PC-3 (cell line): ENCODE measurements around the gene RPS6KA1. TPM values are rescaled to one million over a fixed set of nuclear protein-coding genes. Genes with fewer than 3 reads are reported as not detected.

ENCODE experiments used
- ATAC-seq: fragments of 200-7000 bp; cut with Tn5 transposase; 2 replicates; pipeline ENCODE4 v1.9.1; 2020; ENCODE audit warnings: mild to moderate bottlenecking, moderate library complexity
- Bru-seq: library from RNA; stranded (reverse); fragments of 400-500 nt; gene quantifications from one replicate; lab custom pipeline; 2021; lab: Mats Ljungman, UMichigan
- BruChase-seq, 2 experiments: library from RNA; stranded (reverse); fragments of 400-500 nt; gene quantifications; one replicate each; lab custom pipeline; 2021; lab: Mats Ljungman, UMichigan
- BruUV-seq: library from RNA; stranded (reverse); fragments of 400-500 nt; replicated peaks from 2 replicates; lab custom pipeline; 2021; lab: Mats Ljungman, UMichigan
- CTCF ChIA-PET: fragments of 300-600 bp; sonication (Branson Sonifier 250); formaldehyde crosslinking; loops from one replicate; lab custom pipeline; 2022; ENCODE audit warnings: antibody characterized with exemption; lab: Charles Lee
- POLR2A ChIA-PET: fragments of 300-600 bp; sonication (Branson Sonifier 250); formaldehyde crosslinking; loops from one replicate; lab custom pipeline; 2022; ENCODE audit warnings: antibody characterized with exemption; ENCODE audit not compliant: unreplicated experiment; lab: Charles Lee
- DNase-seq: peaks from one replicate; pipeline ENCODE4 v3.0.0-alpha.2; 2015
- H2AFZ ChIP-seq: fragments of 300-600 bp; sonication (generic); 2 replicates; pipeline ENCODE4 v1.6.0; 2016; ENCODE audit warnings: antibody characterized with exemption, low read length
- H3F3A ChIP-seq: fragments of 300-600 bp; sonication (generic); one replicate; pipeline ENCODE4 v1.6.0; 2017; ENCODE audit warnings: antibody characterized with exemption, low read length, control low read depth, mild to moderate bottlenecking; ENCODE audit not compliant: unreplicated experiment
- H3K27ac ChIP-seq: fragments of 300-600 bp; sonication (generic); 2 replicates; pipeline ENCODE4 v1.5.1; 2016; ENCODE audit warnings: mild to moderate bottlenecking, low read length
- H3K27me3 ChIP-seq: fragments of 300-600 bp; sonication (generic); 2 replicates; pipeline ENCODE4 v1.6.1; 2016; ENCODE audit warnings: low read length, mixed read lengths
- H3K36me3 ChIP-seq: fragments of 300-600 bp; sonication (generic); 2 replicates; pipeline ENCODE4 v1.6.1; 2016; ENCODE audit warnings: low read depth, mixed run types, low read length, mixed read lengths
- H3K4me1 ChIP-seq: fragments of 300-600 bp; sonication (generic); 2 replicates; pipeline ENCODE4 v1.5.1; 2016; ENCODE audit warnings: low read length; ENCODE audit not compliant: insufficient read depth
- H3K4me2 ChIP-seq: fragments of 300-600 bp; sonication (generic); 2 replicates; pipeline ENCODE4 v1.6.0; 2016; ENCODE audit warnings: low read length
- H3K4me3 ChIP-seq: fragments of 300-600 bp; sonication (generic); 2 replicates; pipeline ENCODE4 v1.5.1; 2016; ENCODE audit warnings: mild to moderate bottlenecking, low read length, mixed read lengths
- H3K79me2 ChIP-seq: fragments of 300-600 bp; sonication (generic); 2 replicates; pipeline ENCODE4 v1.6.1; 2017; ENCODE audit warnings: low read length, mixed read lengths
- H3K9ac ChIP-seq: fragments of 300-600 bp; sonication (generic); 2 replicates; pipeline ENCODE4 v1.6.0; 2016; ENCODE audit warnings: mild to moderate bottlenecking, low read length
- H3K9me2 ChIP-seq: fragments of 300-600 bp; sonication (generic); replicated peaks from 2 replicates; pipeline ENCODE4 v1.6.1; 2016; ENCODE audit warnings: mixed run types, low read length, mixed read lengths
- H3K9me3 ChIP-seq: fragments of 300-600 bp; sonication (generic); 2 replicates; pipeline ENCODE4 v1.6.1; 2016; ENCODE audit warnings: low read length, mixed read lengths
- H4K20me1 ChIP-seq: fragments of 300-600 bp; sonication (generic); 2 replicates; pipeline ENCODE4 v1.6.1; 2016; ENCODE audit warnings: low read length, mixed read lengths
- EZH2 ChIP-seq: fragments of 300-600 bp; sonication (generic); IDR thresholded peaks from one replicate; pipeline ENCODE4 v1.6.1; 2017; ENCODE audit warnings: antibody characterized with exemption, mild to moderate bottlenecking, low read length; ENCODE audit not compliant: unreplicated experiment
- EZH2phosphoT487 ChIP-seq: fragments of 300-600 bp; sonication (generic); IDR thresholded peaks from 2 replicates; pipeline ENCODE4 v1.6.1; 2018; ENCODE audit warnings: mild to moderate bottlenecking, antibody characterized with exemption, low read length, borderline replicate concordance
- intact Hi-C: fragments of 100-400 bp; cut with micrococcal nuclease; formaldehyde crosslinking; loops from 2 replicates; pipeline ENCODE4 v1.9.0; 2023
- long read RNA-seq: library from polyadenylated mRNA; unstranded; transcript quantifications from one replicate; pipeline ENCODE4 v2.0.0, GENCODE V29; 2021; ENCODE audit not compliant: unreplicated experiment
- total RNA-seq: library from RNA; depleted of rRNA; stranded (reverse); fragments of >200 nt; gene quantifications from 2 replicates; pipeline ENCODE4 v1.2.3, GENCODE V29; 2014; rRNA removed
- TF ChIP-seq, protein P1 (sequence below): fragments of 300-600 bp; sonication (generic); conservative IDR thresholded peaks from 2 replicates; pipeline ENCODE4 v1.5.1; 2017; ENCODE audit warnings: antibody characterized with exemption, low read depth, mild to moderate bottlenecking, low read length

Gene RPS6KA1
- total RNA-seq (98.2 and 111 TPM in 2 replicates), Bru-seq, nascent RNA (percentile 72 among the genes with signal in this experiment), BruChase-seq, experiment 1, labeled RNA remaining after a 6-hour chase (percentile 82 among the genes with signal in this experiment), BruChase-seq, experiment 2, labeled RNA remaining after a 2-hour chase (percentile 75 among the genes with signal in this experiment)
- long read RNA-seq, transcript RPS6KA1-204 (22 exons, 3,186 nt), result major isoform, 209 of 276 reads
- long read RNA-seq, partial matches to known transcripts, result 41 of 276 reads
- long read RNA-seq, other reads (novel, unspliced or antisense), result 25 of 276 reads

DNA sequence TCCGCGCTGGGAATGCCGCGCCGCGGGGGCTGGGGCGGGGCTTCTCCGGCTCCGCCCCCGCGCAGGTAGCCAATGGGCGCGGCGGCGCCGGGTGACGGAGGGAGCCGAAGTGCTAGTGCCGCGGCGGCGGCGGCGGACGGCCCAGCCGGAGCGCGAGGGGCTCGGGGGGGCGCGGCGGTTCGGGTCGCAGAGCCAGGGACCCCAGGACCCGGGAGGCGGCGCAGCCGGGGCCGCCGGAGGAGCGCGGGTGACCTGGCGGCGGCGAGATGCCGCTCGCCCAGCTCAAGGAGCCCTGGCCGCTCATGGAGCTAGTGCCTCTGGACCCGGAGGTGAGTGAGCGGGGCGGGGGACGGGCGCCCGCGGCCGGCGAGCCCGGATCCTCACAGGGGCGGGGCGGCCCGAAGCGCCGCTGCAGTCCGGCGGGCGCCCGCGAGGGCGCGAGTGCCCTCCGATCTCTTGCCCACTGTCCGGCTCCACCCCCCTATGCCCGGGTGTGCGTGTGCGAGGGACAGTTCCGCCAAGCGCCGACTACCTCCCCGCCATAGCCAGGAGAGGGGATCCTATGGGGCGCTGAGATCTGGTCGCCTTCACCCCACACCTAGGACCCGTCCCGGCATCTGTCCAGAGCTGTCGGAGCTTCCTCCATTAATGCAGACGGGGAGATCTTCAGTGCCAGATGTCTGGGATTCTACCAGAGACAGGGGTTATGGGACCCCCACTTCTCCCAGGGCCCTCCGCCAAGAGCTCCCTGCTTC, at the start of gene RPS6KA1:
Gene RPS6KA1, plus strand, starts transcription at position 107 of the 755 bp plus-strand sequence. Its CDS starts 160 bp downstream, at position 267.
- DNase-seq, result peak; percentile 69

DNA sequence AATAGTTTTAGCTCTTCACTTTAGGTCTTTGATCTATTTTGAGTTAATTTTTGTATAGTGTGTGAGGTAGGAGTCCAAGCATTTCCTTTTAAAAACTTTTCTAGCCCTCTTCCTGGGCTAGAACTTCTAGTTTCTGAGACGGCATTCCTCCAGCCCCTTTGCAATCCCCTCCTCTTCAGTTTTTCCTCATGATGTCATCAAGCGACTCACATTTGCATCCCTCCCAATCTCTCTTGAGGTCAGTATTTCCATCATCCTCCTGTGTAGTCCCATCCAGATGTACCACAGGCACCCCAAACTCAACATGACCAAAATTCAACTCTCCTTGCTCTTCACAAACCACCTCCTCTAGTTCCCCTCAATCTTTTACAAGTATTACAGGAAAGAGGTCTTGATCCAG, 46.6 kb upstream of the RPS6KA1 start:
- ChIA-PET POLR2A (no interaction called here), CTCF (no interaction called here)
- BruUV-seq, result no TSS peak
- Histone ChIP-seq H3K36me3 (peaks cover 5% of the 10 kb centered on the region; the same call in 1 of the 2 replicates), H3K9ac (no peak overlapping the region), H3K9me2 (no peaks in the 10 kb centered on the region), H4K20me1 (no peaks in the 10 kb centered on the region), H3K4me3 (no peak overlapping the region), H3K27me3 (no peaks in the 10 kb centered on the region), H3K27ac (no peak overlapping the region), H3K9me3 (no peaks in the 10 kb centered on the region), H3F3A (no peaks in the 10 kb centered on the region), H3K79me2 (no peaks in the 10 kb centered on the region), H3K4me2 (no peak overlapping the region), H2AFZ (no peak overlapping the region), H3K4me1 (no peaks in the 10 kb centered on the region)
- ATAC-seq, result no peak
- intact Hi-C loops, result no loop called here
- TF ChIP-seq, protein P1, sequence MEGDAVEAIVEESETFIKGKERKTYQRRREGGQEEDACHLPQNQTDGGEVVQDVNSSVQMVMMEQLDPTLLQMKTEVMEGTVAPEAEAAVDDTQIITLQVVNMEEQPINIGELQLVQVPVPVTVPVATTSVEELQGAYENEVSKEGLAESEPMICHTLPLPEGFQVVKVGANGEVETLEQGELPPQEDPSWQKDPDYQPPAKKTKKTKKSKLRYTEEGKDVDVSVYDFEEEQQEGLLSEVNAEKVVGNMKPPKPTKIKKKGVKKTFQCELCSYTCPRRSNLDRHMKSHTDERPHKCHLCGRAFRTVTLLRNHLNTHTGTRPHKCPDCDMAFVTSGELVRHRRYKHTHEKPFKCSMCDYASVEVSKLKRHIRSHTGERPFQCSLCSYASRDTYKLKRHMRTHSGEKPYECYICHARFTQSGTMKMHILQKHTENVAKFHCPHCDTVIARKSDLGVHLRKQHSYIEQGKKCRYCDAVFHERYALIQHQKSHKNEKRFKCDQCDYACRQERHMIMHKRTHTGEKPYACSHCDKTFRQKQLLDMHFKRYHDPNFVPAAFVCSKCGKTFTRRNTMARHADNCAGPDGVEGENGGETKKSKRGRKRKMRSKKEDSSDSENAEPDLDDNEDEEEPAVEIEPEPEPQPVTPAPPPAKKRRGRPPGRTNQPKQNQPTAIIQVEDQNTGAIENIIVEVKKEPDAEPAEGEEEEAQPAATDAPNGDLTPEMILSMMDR, result no peak
- TF ChIP-seq EZH2phosphoT487 (no peak), EZH2 (no peak)
- no peak for DNase-seq

More for the DNA sequence above, at the start of gene RPS6KA1:
- POLR2A ChIA-PET, result interaction anchor here (0.5 to 1.0 kb wide), 8 partner anchors 23 to 1996 kb away, joined by 3 to 6 read pairs (median 3); no protein-coding TSS in a partner anchor
- peak within 1 kb of the TSS; percentile 95 for H2AFZ ChIP-seq
- H3K9me2 ChIP-seq, result no peaks in the 10 kb centered on the region
- peak; percentile 60 for ATAC-seq
- H3F3A ChIP-seq, result no peaks in the 10 kb centered on the region
- H3K9me3 ChIP-seq, result no peaks in the 10 kb centered on the region
- BruUV-seq, result no TSS peak
- H3K36me3 ChIP-seq, result no peaks in the 10 kb centered on the region
- H3K4me1 ChIP-seq, result peaks cover 21% of the 10 kb centered on the region
- H4K20me1 ChIP-seq, result 0 out of 2 replicates have a peak, but pooled peaks cover 2% of the 10 kb centered on the region
- H3K27ac ChIP-seq, result peak within 1 kb of the TSS; percentile 70
- H3K4me2 ChIP-seq, result peak within 1 kb of the TSS; percentile 95
- H3K27me3 ChIP-seq, result no peaks in the 10 kb centered on the region
- intact Hi-C loops, result no loop called here
- H3K4me3 ChIP-seq, result peak within 1 kb of the TSS; percentile 78
- TF ChIP-seq, protein P1, result no peak
- TF ChIP-seq EZH2phosphoT487 (no peak), EZH2 (no peak)
- peaks cover 48% of the 10 kb centered on the region for H3K79me2 ChIP-seq
- CTCF ChIA-PET, result interaction anchor here (1.7 to 2.7 kb wide), 2 partner anchors 8 to 29 kb away, joined by 8 to 22 read pairs; no protein-coding TSS in a partner anchor
- peak within 1 kb of the TSS; percentile 71 for H3K9ac ChIP-seq
